H4 (cell line): Measurements from ENCODE around the gene KCNQ2. TPM values are rescaled to one million over a fixed set of nuclear protein-coding genes. Genes with fewer than 3 reads are reported as not detected.
"Not testable (repeated sequence)": the region's sequence is repeated elsewhere in the genome, so short reads cannot be mapped to it uniquely, and the experiment has no call there.

Experiments
- DNase-seq: peaks from one replicate; pipeline ENCODE4 v3.0.0-alpha.2; 2015; ENCODE audit warnings: low spot score
- total RNA-seq: library from RNA; depleted of rRNA; stranded (reverse); fragments of >200 nt; shearing (Covaris generic); gene quantifications from 2 replicates; pipeline ENCODE4 v1.2.3, GENCODE V29; 2014

The KCNQ2 gene
- total RNA-seq, 1 experiment from 2014 or later, result 6.6 TPM

- no peak for DNase-seq
These were observed 86.6 kb downstream of the KCNQ2 start for GRCh38 chr20:63385819-63386218.

GRCh38 chr20:63384336-63384735, 88.1 kb downstream of the KCNQ2 start:
- no peak for DNase-seq

- DNase-seq, result no peak
These were observed 88.9 kb downstream of the KCNQ2 start for GRCh38 chr20:63383556-63383955.

DNA sequence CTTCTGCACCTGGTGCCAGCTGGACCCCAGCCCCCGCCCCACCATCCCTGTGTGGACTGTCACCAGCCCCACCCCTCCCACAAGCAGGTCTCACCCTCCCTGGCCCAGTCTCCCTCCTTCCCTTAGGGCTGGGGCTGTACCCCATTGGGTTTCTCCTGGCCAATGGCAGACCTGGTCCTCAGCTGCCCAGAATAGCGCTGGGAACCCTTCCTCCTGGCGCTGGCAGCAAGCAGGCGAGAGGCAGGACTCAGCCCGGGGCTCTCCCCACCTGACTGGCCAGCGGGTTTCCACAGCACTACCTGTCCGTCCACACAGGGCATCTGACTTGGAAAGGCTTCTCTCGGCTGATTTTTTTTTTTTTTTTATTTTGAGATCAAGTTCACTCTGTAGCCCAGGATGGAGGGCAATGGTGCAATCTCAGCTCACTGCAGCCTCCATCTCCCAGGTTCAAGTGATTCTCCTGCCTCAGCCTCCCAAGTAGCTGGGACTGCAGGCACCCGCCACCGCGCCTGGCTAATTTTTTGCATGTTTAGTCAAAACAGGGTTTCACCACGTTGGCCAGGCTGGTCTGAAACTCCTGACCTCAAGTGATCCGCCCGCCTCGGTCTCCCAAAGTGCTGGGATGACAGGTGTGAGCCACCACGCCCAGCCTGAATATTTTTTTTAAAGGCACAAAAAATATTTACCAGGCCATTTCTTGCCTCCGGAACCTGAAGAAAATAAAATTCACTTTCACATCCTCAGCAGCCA, 89.7 kb downstream of the KCNQ2 start:
- DNase-seq, result no peak

DNA sequence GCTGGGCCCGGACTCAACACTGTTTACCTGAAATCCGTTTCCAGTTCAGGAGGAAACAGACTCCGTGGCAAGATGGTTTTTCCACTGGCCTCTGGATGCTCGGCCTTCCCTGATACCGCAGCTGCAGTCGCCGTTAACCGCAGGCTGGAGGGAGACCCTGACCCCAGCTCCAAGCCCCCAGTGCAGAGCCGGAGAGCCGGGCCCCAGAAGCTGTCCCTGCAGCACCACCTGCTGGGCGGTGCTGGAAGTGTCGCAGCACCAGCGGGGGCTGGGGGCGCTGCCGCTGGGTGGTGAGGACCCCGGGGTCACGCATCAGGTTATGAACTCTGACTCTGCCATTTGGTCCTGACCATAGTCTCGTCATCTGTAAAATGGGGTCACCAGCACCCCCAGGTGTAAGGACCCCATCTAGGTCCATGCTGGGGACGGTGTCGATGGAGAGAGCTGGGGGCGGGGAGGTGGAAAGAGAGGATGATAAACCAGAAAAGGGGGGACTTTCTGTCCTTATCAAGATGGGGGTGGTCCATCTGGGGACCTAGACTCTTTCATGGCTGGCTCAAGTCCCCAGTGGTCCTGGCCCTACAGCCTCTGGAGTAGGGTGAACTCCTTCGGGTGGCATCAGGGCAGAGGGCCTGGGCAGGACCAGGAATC, 90.5 kb downstream of the KCNQ2 start:
- DNase-seq, result no peak

DNA sequence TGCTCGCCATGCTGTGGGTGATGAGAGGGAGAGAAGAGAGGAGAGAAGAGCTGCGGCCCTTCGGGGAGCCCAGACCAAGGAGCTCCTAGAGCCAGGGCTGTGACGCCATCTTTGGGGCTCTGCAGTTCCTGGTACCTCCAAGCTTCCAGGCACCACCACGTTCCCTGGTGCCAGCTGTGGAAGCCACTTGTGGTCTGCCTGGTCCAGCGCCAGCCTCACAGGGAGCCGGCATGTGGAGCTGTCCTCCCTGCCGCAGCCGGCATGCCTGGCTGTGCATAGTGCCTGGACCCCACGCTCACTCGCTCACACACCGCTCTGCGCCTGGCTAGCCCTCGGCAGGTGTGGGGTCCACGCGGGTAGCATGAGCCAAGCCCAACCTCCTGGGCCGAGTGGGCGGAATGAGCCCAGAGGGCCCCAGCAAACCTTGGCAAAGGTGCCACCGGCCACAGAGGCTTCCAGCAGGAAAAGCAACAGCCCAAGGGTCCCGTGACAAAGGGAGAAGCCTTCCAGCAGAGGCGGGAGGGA, 92.0 kb downstream of the KCNQ2 start:
- no peak for DNase-seq

GRCh38 chr20:63379872-63380271, 92.6 kb downstream of the KCNQ2 start:
- not testable (repeated sequence) for DNase-seq

- no peak for DNase-seq
These were observed 93.2 kb downstream of the KCNQ2 start for GRCh38 chr20:63379296-63379695.

DNA sequence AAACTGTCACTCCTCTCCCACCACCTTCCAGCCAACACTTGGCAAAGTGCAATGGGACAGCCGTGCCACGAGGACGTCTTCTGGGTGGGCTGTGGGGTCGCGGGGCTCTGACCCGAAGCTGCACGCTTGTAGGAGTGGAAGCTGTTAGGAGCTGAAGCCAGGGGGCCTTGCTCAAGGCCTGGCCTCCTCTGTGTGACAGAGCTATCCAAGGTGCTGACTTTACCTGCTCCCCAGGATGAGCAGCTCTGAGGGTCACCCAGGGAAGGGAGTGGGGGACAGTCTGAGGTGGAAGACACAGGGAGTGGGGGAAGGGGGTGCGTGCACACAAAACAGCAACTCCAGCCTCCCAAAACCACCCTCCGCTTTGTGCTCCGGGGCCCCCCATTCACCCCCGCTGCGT, 93.8 kb downstream of the KCNQ2 start:
- DNase-seq, result no peak

GRCh38 chr20:63377951-63378381, 94.5 kb downstream of the KCNQ2 start:
- no peak for DNase-seq

DNA sequence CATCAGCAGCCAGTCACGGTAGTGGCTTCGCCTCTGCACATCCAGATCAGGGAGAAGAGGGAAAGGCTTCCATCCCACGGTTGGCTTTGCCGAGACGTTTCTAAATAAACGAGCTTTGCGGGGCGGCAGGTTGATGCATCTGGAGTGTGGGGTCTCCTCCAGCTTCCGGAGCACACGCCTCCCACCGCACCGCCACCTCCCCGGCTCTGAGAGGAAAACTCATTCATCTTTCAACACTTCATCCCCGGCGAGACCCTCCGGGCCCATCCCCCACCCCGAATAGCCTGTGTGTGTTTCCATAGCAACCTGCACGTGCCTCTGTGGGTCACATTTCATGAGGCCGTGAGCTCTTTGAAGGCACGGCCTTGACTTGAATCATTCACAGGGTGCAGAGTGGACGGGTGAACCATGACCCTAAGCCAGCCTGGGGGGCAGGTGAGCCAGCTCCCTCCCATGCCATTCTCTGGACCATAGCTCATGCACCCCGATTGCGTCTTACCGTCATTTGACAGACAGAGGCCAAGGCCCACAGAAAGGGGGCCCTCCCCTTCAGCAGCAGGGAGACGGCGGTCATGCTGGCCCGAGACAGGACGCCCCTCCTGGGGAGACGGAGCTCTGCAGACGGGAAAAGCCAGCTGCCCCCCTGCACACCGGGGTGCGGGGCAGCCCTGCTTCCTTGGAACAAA, 95.1 kb downstream of the KCNQ2 start:
- DNase-seq, result no peak

GRCh38 chr20:63376283-63377250, 95.9 kb downstream of the KCNQ2 start:
- DNase-seq, result no peak

DNA sequence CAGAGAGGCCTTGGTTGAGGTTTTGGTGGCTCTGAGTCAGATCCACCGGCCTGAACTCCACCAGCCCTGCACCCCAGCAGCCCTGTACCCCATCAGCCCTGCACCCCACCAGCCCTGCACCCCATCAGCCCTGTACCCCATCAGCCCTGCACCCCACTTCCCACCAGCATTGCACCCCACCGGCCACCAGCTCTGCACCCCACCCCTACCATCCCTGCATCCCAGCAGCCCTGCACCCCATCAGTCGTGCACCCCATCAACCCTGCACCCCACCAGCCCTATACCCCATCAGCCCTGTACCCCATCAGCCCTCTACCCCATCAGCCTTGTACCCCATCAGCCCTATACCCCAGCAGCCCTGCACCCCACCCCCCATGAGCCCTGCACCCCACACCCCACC, 97.0 kb downstream of the KCNQ2 start:
- DNase-seq, result no peak

GRCh38 chr20:63374504-63374903, 98.0 kb downstream of the KCNQ2 start:
- no peak for DNase-seq

GRCh38 chr20:63373996-63374395, 98.5 kb downstream of the KCNQ2 start:
- DNase-seq, result no peak

DNA sequence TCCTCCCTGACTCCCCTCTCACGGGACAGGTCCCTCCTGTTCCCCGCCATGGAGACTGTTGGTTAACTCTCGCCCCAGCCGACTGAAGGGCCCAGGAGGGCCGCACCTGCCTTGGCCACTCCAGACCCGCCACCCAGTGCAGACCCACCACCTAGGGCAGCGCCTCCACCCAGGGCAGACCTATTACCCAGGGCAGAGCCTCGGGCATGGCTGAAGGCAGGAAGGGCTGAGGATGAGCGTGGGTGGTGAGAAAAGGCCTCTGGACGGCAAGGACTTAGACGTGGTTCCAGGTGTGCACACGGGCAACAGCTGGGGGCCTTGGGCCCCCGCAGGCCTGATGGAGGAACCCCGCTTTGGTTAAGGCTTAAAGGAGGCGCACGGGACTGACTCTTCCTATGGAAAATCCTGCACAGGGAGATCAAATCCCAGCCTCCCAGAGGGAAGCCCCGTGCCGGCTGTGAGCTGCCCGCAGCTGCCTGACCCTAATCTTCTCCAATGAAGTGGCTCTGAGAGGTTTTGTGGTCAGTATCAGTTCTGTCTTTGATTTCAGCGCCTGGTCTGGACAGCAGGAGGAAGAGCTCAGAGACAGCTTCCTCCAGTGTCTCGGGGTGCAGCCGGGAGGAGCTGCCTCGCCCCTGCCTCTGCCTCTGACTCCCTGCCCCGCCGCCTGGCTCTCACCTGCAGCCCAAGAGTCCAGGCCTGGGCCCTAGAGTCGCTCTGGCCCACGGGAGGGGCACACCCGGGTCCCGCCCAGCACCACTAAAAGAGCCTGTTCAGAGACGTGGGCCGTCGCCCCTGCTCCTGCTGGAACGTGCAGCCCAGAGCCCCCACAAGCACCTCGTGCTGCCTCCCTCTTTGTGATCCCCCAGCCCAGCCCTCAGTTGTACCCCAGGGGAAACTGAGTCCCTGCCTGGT, 99.2 kb downstream of the KCNQ2 start:
- no peak for DNase-seq

GRCh38 chr20:63371291-63371865, 101.1 kb downstream of the KCNQ2 start:
- DNase-seq, result no peak

- no peak for DNase-seq
These were observed 101.8 kb downstream of the KCNQ2 start for GRCh38 chr20:63370618-63371187.
